H9 (cell line): ENCODE measurements around the gene FEZF2. TPM values are rescaled to one million over a fixed set of nuclear protein-coding genes. Genes with fewer than 3 reads are reported as not detected.

ENCODE experiments used
- DNase-seq: peaks from one replicate; pipeline ENCODE4 v3.0.0-alpha.2; 2017
- H2AFZ ChIP-seq: one replicate; pipeline ENCODE4 v1.6.1; 2013; ENCODE audit warnings: mild to moderate bottlenecking, low read length, control low read depth, moderate library complexity
- H2AK5ac ChIP-seq: 2 replicates; pipeline ENCODE4 v1.6.1; 2013; ENCODE audit warnings: low read length, control low read depth, mixed read lengths; ENCODE audit not compliant: insufficient read length
- H2BK120ac ChIP-seq: one replicate; pipeline ENCODE4 v1.6.1; 2013; ENCODE audit warnings: low read depth, mild to moderate bottlenecking, low read length, control low read depth, inconsistent platforms; ENCODE audit not compliant: poor library complexity, severe bottlenecking
- H2BK12ac ChIP-seq: 2 replicates; pipeline ENCODE4 v1.6.1; 2013; ENCODE audit warnings: low read length, control low read depth, mixed read lengths, low read depth; ENCODE audit not compliant: insufficient read length
- H2BK15ac ChIP-seq: 2 replicates; pipeline ENCODE4 v1.6.1; 2013; ENCODE audit warnings: low read depth, low read length, control low read depth
- H2BK20ac ChIP-seq: one replicate; pipeline ENCODE4 v1.6.1; 2013; ENCODE audit warnings: low read depth, mild to moderate bottlenecking, low read length, control low read depth, inconsistent platforms; ENCODE audit not compliant: poor library complexity, severe bottlenecking
- H2BK5ac ChIP-seq: 2 replicates; pipeline ENCODE4 v1.6.1; 2013; ENCODE audit warnings: low read length, control low read depth, mixed read lengths; ENCODE audit not compliant: insufficient read length
- H3K14ac ChIP-seq: 2 replicates; pipeline ENCODE4 v1.6.1; 2013; ENCODE audit warnings: low read length, control low read depth; ENCODE audit not compliant: insufficient read depth
- H3K18ac ChIP-seq: 2 replicates; pipeline ENCODE4 v1.6.1; 2013; ENCODE audit warnings: low read depth, mild to moderate bottlenecking, mixed read lengths, low read length, control low read depth; ENCODE audit not compliant: insufficient read length
- H3K23ac ChIP-seq: 2 replicates; pipeline ENCODE4 v1.6.1; 2013; ENCODE audit warnings: low read length, control low read depth, mixed read lengths, low read depth; ENCODE audit not compliant: insufficient read length
- H3K23me2 ChIP-seq: 2 replicates; pipeline ENCODE4 v1.6.1; 2013; ENCODE audit warnings: low read depth, mild to moderate bottlenecking, mixed read lengths, low read length, control low read depth; ENCODE audit not compliant: insufficient read length, poor library complexity, severe bottlenecking
- H3K27ac ChIP-seq: 2 replicates; pipeline ENCODE4 v1.5.1; 2013; ENCODE audit warnings: low read length, control low read depth, mixed read lengths, low read depth; ENCODE audit not compliant: insufficient read length
- H3K27me3 ChIP-seq: 2 replicates; pipeline ENCODE4 v1.6.1; 2013; ENCODE audit warnings: low read length, control low read depth, inconsistent platforms; ENCODE audit not compliant: insufficient read depth
- H3K4ac ChIP-seq: 2 replicates; pipeline ENCODE4 v1.6.1; 2013; ENCODE audit warnings: low read depth, mild to moderate bottlenecking, control low read depth, inconsistent platforms, low read length, moderate library complexity
- H3K4me1 ChIP-seq: 2 replicates; pipeline ENCODE4 v1.6.1; 2013; ENCODE audit warnings: low read length, control low read depth, inconsistent platforms; ENCODE audit not compliant: insufficient read depth
- H3K4me2 ChIP-seq: 2 replicates; pipeline ENCODE4 v1.6.1; 2013; ENCODE audit warnings: low read length, control low read depth, mixed read lengths; ENCODE audit not compliant: insufficient read length, insufficient read depth
- H3K56ac ChIP-seq: 2 replicates; pipeline ENCODE4 v1.6.1; 2013; ENCODE audit warnings: low read depth, mild to moderate bottlenecking, mixed read lengths, low read length, control low read depth; ENCODE audit not compliant: insufficient read length
- H3K79me1 ChIP-seq: 2 replicates; pipeline ENCODE4 v1.6.1; 2013; ENCODE audit warnings: low read depth, mild to moderate bottlenecking, moderate library complexity, low read length, control low read depth, inconsistent platforms; ENCODE audit not compliant: insufficient read depth, poor library complexity, severe bottlenecking
- H3K79me2 ChIP-seq: 2 replicates; pipeline ENCODE4 v1.6.1; 2013; ENCODE audit warnings: low read length, control low read depth, inconsistent platforms; ENCODE audit not compliant: insufficient read depth
- H3K9ac ChIP-seq: 2 replicates; pipeline ENCODE4 v1.6.1; 2013; ENCODE audit warnings: low read length, control low read depth, mixed read lengths; ENCODE audit not compliant: insufficient read length; ENCODE audit errors: extremely low read depth
- H3K9me3 ChIP-seq: one replicate; pipeline ENCODE4 v1.6.1; 2013; ENCODE audit warnings: low read depth, low read length, inconsistent platforms; ENCODE audit not compliant: control insufficient read depth
- H3T11ph ChIP-seq: one replicate; pipeline ENCODE4 v1.6.1; 2013; ENCODE audit warnings: mild to moderate bottlenecking, low read length, control low read depth, inconsistent platforms
- H4K20me1 ChIP-seq: one replicate; pipeline ENCODE4 v1.6.1; 2013; ENCODE audit not compliant: control insufficient read depth, insufficient read length, insufficient read depth
- H4K5ac ChIP-seq: 2 replicates; pipeline ENCODE4 v1.6.1; 2013; ENCODE audit warnings: low read depth, mild to moderate bottlenecking, mixed read lengths, low read length, control low read depth; ENCODE audit not compliant: insufficient read length
- H4K8ac ChIP-seq: replicated peaks from 2 replicates; pipeline ENCODE4 v1.6.1; 2013; ENCODE audit warnings: low read length, control low read depth, mixed read lengths, low read depth; ENCODE audit not compliant: insufficient read length
- H4K91ac ChIP-seq: 2 replicates; pipeline ENCODE4 v1.6.1; 2013; ENCODE audit warnings: low read depth, mild to moderate bottlenecking, moderate library complexity, mixed read lengths, low read length, control low read depth; ENCODE audit not compliant: insufficient read length
- H3K27ac Mint-ChIP-seq, 3 experiments: 2 replicates in 2 of 3; 3 replicates in 1 of 3; pipeline ENCODE4 v1.8.0; 2020 to 2021; ENCODE audit warnings: mixed read lengths in 3 of 3, mild to moderate bottlenecking in 1 of 3, moderate library complexity in 1 of 3
- H3K27me3 Mint-ChIP-seq: 2 replicates; pipeline ENCODE4 v1.8.0; 2021; ENCODE audit warnings: low read depth, mild to moderate bottlenecking, moderate library complexity, mixed read lengths
- H3K36me3 Mint-ChIP-seq, 3 experiments: 2 replicates in 2 of 3; 3 replicates in 1 of 3; pipeline ENCODE4 v1.8.0; 2020 to 2021; ENCODE audit warnings: low read depth in 3 of 3, mixed read lengths in 3 of 3; ENCODE audit not compliant: insufficient read depth in 1 of 3
- H3K4me1 Mint-ChIP-seq, 2 experiments: 2 replicates each; pipeline ENCODE4 v1.8.0; 2020; ENCODE audit warnings: mixed read lengths in 2 of 2
- H3K4me3 Mint-ChIP-seq, 2 experiments: 2 replicates in 1 of 2; 3 replicates in 1 of 2; pipeline ENCODE4 v1.8.0; 2020 to 2021; ENCODE audit warnings: mild to moderate bottlenecking in 2 of 2, mixed read lengths in 2 of 2, moderate library complexity in 1 of 2
- H3K9me3 Mint-ChIP-seq, 2 experiments: 2 replicates in 1 of 2; 3 replicates in 1 of 2; pipeline ENCODE4 v1.8.0; 2020; ENCODE audit warnings: mild to moderate bottlenecking in 2 of 2, mixed read lengths in 2 of 2, moderate library complexity in 1 of 2
- CTCF ChIP-seq: fragments of 200-600 bp; sonication (generic); conservative IDR thresholded peaks from 3 replicates; pipeline ENCODE4 v1.8.0; 2021; ENCODE audit warnings: antibody characterized with exemption, mild to moderate bottlenecking
- WGBS: extraction: QIAGEN DNeasy Blood & Tissue Kit; methylation state at CpG from one replicate; pipeline ENCODE4 v1.1.7; 2013; ENCODE audit warnings: missing lambda C conversion rate, low lambda C conversion rate, mixed read lengths; ENCODE audit not compliant: insufficient read length; ENCODE audit errors: extremely low coverage; 5-methylcytosine and 5-hydroxymethylcytosine counted together
- total RNA-seq: library from RNA; stranded (reverse); gene quantifications from 2 replicates; pipeline ENCODE4 v1.2.1, GENCODE V29; 2021

The FEZF2 gene
- total RNA-seq, 1 experiment from 2014 or later = 0.11 TPM

DNA sequence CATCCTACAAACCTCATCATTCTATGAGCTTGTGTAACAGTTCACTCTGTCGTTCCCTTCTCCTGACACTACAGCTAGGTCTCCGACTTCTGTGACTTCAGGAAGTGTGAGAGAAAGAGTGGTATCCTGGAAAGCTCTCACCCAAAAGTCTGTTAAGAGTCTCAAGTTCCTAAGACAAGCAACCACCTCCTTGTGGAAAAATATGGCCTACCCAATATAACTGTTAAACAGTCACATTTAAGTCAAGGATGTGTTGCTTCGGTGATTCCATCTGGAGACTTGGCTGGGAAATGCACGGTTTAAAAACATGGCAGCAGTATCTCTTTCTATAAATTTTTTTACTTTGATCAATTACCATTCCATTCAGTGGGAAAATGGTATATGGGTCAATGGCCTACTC lies 13.8 kb downstream of the FEZF2 start:
- Histone ChIP-seq H3K79me2 (0 out of 2 replicates have a peak, but pooled peaks cover 2% of the 10 kb centered on the region), H2BK20ac (no peak overlapping the region), H2AK5ac (no peak overlapping the region), H3K9me3 (no peaks in the 10 kb centered on the region), H4K5ac (no peak overlapping the region), H2BK120ac (no peak overlapping the region), H3K27me3 (peaks cover 27% of the 10 kb centered on the region; the same call in 1 of the 2 replicates), H3K23ac (no peak overlapping the region), H3T11ph (no peak overlapping the region), H2BK5ac (no peak overlapping the region), H2BK15ac (no peak overlapping the region), H3K27ac (no peak overlapping the region), H3K56ac (no peak overlapping the region), H4K20me1 (no peaks in the 10 kb centered on the region), H3K4ac (no peak overlapping the region), H2AFZ (no peak overlapping the region), H3K4me2 (no peak overlapping the region), H3K79me1 (no peaks in the 10 kb centered on the region), H3K4me1 (no peaks in the 10 kb centered on the region), H2BK12ac (no peak overlapping the region), H3K14ac (no peak overlapping the region), H4K91ac (no peak overlapping the region), H4K8ac (no peak overlapping the region), H3K9ac (no peak overlapping the region), H3K23me2 (no peaks in the 10 kb centered on the region), H3K18ac (no peak overlapping the region)
- WGBS = no CpG with 5 or more reads among the region's 4 CpGs
- no peaks in the 10 kb centered on the region for H3K36me3 Mint-ChIP-seq
- H3K27me3 Mint-ChIP-seq = peaks cover 22% of the 10 kb centered on the region
- no peak for TF ChIP-seq CTCF
- H3K27ac Mint-ChIP-seq = no peak overlapping the region
- no peaks in the 10 kb centered on the region for H3K9me3 Mint-ChIP-seq
- H3K4me3 Mint-ChIP-seq = no peak overlapping the region
- peaks cover 0 to 2% of the 10 kb centered on the region in 2 experiments; a peak in 2 of 4 replicates for H3K4me1 Mint-ChIP-seq
- DNase-seq = no peak
